ENCODE results near the gene ABAT. TPM values are rescaled to one million over a fixed set of nuclear protein-coding genes. Genes with fewer than 3 reads are reported as not detected.

ABAT gene
- total and polyA plus RNA-seq, 9 donors = 3.8 to 20.3 (median 13.6) TPM

GRCh38 chr16:8708536-8708935, 34.1 kb downstream of the ABAT start:
- no peaks in the 10 kb centered on the region for H3K27me3 ChIP-seq
- TF ChIP-seq EP300 (IDR thresholded peaks at IDR 0.05) (no peak), CTCF (IDR thresholded peaks at IDR 0.05) (no peak), POLR2A (IDR thresholded peaks at IDR 0.05) (no peak)
- no peak overlapping the region for H3K27ac ChIP-seq
- H3K9me3 ChIP-seq = no peaks in the 10 kb centered on the region
- no peaks in the 10 kb centered on the region for H3K4me1 ChIP-seq (ENCODE audit: insufficient read depth)
- intact Hi-C loops (cut with DNase I) = no loop called here
- no peak for DNase-seq
- WGBS, 3 donors = 61 to 86% (median 64%) methylated on average over 4 of the region's 4 CpGs
- no peak overlapping the region for H3K4me3 ChIP-seq
- H3K36me3 ChIP-seq = no peaks in the 10 kb centered on the region

GRCh38 chr16:8712589-8713361, 38.4 kb downstream of the ABAT start:
- intact Hi-C loops (cut with DNase I) = no loop called here
- WGBS, 3 donors = 19 to 23% (median 20%) methylated on average over 27 of the region's 27 CpGs
- Histone ChIP-seq H3K4me3 (no peak overlapping the region), H3K9me3 (no peaks in the 10 kb centered on the region), H3K27me3 (no peaks in the 10 kb centered on the region), H3K36me3 (no peaks in the 10 kb centered on the region), H3K27ac (no peak overlapping the region), H3K4me1 (ENCODE audit: insufficient read depth) (no peaks in the 10 kb centered on the region)
- TF ChIP-seq CTCF (IDR thresholded peaks at IDR 0.05) (no peak), POLR2A (IDR thresholded peaks at IDR 0.05) (no peak), EP300 (IDR thresholded peaks at IDR 0.05) (no peak)
- DNase-seq = no peak

GRCh38 chr16:8713635-8714172, 39.3 kb downstream of the ABAT start:
- H3K4me1 ChIP-seq (ENCODE audit: insufficient read depth) = no peaks in the 10 kb centered on the region
- no peaks in the 10 kb centered on the region for H3K27me3 ChIP-seq
- intact Hi-C loops (cut with DNase I) = no loop called here
- DNase-seq = no peak
- TF ChIP-seq EP300 (IDR thresholded peaks at IDR 0.05) (no peak), POLR2A (IDR thresholded peaks at IDR 0.05) (no peak), CTCF (IDR thresholded peaks at IDR 0.05) (no peak)
- WGBS, 3 donors = 75 to 83% (median 81%) methylated on average over 10 of the region's 10 CpGs
- H3K36me3 ChIP-seq = no peaks in the 10 kb centered on the region
- H3K9me3 ChIP-seq = no peaks in the 10 kb centered on the region
- no peak overlapping the region for H3K27ac ChIP-seq
- H3K4me3 ChIP-seq = no peak overlapping the region

GRCh38 chr16:8714174-8714573, 39.8 kb downstream of the ABAT start:
- Histone ChIP-seq H3K4me1 (ENCODE audit: insufficient read depth) (no peaks in the 10 kb centered on the region), H3K4me3 (no peak overlapping the region), H3K9me3 (no peaks in the 10 kb centered on the region), H3K36me3 (no peaks in the 10 kb centered on the region), H3K27ac (no peak overlapping the region), H3K27me3 (no peaks in the 10 kb centered on the region)
- WGBS, 3 donors = 84 to 88% (median 88%) methylated on average over 7 of the region's 7 CpGs
- no peak for TF ChIP-seq CTCF (IDR thresholded peaks at IDR 0.05)
- TF ChIP-seq POLR2A (IDR thresholded peaks at IDR 0.05) = no peak
- no peak for TF ChIP-seq EP300 (IDR thresholded peaks at IDR 0.05)
- intact Hi-C loops (cut with DNase I) = no loop called here
- DNase-seq = no peak

Data from ovary (tissue), 9 donors.